ENCODE results near the gene SGF29. TPM values are rescaled to one million over a fixed set of nuclear protein-coding genes. Genes with fewer than 3 reads are reported as not detected.
"Not testable (repeated sequence)": the region's sequence is repeated elsewhere in the genome, so short reads cannot be mapped to it uniquely, and the experiment has no call there.

The SGF29 gene
- total RNA-seq, 1 donor = 11.9 TPM

GRCh38 chr16:28526201-28527099, 27.3 kb upstream of the SGF29 start:
- no peak overlapping the region for H3K4me3 ChIP-seq (ENCODE audit: low read depth, low read length)
- no peak for TF ChIP-seq CTCF (IDR thresholded peaks at IDR 0.05; ENCODE audit: insufficient read depth, low read length)
- DNase-seq (ENCODE audit: low read depth) = no peak

GRCh38 chr16:28527100-28527785, 26.5 kb upstream of the SGF29 start:
- DNase-seq (ENCODE audit: low read depth); H3K4me3 ChIP-seq (ENCODE audit: low read depth, low read length): not testable (repeated sequence)

GRCh38 chr16:28527985-28528384, 25.7 kb upstream of the SGF29 start:
- TF ChIP-seq CTCF (IDR thresholded peaks at IDR 0.05; ENCODE audit: insufficient read depth, low read length) = no peak
- no peak overlapping the region for H3K4me3 ChIP-seq (ENCODE audit: low read depth, low read length)
- DNase-seq (ENCODE audit: low read depth) = no peak

- TF ChIP-seq CTCF (IDR thresholded peaks at IDR 0.05; ENCODE audit: insufficient read depth, low read length) = no peak
- DNase-seq (ENCODE audit: low read depth) = no peak
- H3K4me3 ChIP-seq (ENCODE audit: low read depth, low read length) = no peak overlapping the region
Observed at GRCh38 chr16:28528463-28528867, 25.3 kb upstream of the SGF29 start.

- no peak overlapping the region for H3K4me3 ChIP-seq (ENCODE audit: low read depth, low read length)
- DNase-seq (ENCODE audit: low read depth) = no peak
- no peak for TF ChIP-seq CTCF (IDR thresholded peaks at IDR 0.05; ENCODE audit: insufficient read depth, low read length)
Observed at GRCh38 chr16:28529124-28529523, 24.6 kb upstream of the SGF29 start.

- H3K4me3 ChIP-seq (ENCODE audit: low read depth, low read length) = no peak overlapping the region
- TF ChIP-seq CTCF (IDR thresholded peaks at IDR 0.05; ENCODE audit: insufficient read depth, low read length) = no peak
- peak; percentile 61 for DNase-seq (ENCODE audit: low read depth)
Observed at GRCh38 chr16:28531777-28532744, 21.7 kb upstream of the SGF29 start.
